ENCODE data around the gene PKD1L1.

Gene PKD1L1

DNA sequence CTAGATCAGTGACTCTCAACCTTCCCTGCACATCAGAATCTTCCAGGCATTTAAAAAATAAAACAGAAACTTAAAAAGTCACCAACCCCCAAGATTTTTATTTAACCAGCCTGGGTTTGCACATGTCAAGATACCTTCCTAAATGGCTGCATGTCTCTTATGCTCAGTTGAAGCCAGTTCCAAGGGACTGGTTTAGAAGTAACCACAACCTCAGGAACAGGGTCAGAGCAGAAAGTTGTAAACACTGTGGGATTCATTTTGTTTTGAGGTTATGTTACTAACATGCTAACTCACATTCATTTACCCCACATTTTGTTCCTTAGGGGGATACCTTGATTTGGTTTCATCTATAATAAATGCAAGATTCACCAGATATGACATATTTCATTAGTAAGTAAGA lies 72.9 kb downstream of the PKD1L1 start:
- H3K36me3 ChIP-seq = no peaks in the 10 kb centered on the region
- no peaks in the 10 kb centered on the region for H3K4me1 ChIP-seq (ENCODE audit: control insufficient read depth in 1 of 2, insufficient read depth in 1 of 2, low read depth in 1 of 2, low read length in 1 of 2)
- no peak overlapping the region for H3K4me3 ChIP-seq (ENCODE audit: low read depth in 1 of 2, low read length in 1 of 2)
- no peaks in the 10 kb centered on the region for H3K27me3 ChIP-seq
- H3K27ac ChIP-seq = no peak overlapping the region
- H3K9me3 ChIP-seq = no peaks in the 10 kb centered on the region
- TF ChIP-seq, protein P1, sequence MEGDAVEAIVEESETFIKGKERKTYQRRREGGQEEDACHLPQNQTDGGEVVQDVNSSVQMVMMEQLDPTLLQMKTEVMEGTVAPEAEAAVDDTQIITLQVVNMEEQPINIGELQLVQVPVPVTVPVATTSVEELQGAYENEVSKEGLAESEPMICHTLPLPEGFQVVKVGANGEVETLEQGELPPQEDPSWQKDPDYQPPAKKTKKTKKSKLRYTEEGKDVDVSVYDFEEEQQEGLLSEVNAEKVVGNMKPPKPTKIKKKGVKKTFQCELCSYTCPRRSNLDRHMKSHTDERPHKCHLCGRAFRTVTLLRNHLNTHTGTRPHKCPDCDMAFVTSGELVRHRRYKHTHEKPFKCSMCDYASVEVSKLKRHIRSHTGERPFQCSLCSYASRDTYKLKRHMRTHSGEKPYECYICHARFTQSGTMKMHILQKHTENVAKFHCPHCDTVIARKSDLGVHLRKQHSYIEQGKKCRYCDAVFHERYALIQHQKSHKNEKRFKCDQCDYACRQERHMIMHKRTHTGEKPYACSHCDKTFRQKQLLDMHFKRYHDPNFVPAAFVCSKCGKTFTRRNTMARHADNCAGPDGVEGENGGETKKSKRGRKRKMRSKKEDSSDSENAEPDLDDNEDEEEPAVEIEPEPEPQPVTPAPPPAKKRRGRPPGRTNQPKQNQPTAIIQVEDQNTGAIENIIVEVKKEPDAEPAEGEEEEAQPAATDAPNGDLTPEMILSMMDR (IDR thresholded peaks at IDR 0.05) = no peak

DNA sequence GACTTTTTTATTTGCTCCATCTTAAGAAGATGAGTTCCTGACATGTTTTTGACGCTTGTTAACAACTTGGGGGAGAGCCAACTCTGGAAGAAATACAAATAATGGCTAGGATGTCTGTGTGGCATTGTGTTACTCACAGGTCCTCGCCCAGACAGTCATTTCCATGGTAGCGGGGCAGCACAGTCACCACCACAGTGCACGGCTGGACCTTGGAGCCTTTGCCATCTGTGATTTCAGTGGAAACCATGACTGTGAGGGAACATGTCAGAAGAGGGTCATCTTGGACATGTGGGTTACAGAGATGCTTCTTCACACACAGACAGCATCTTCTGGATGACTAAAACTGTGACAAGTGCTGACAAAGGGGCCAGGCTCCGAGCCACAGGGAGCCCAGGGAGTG lies 74.5 kb downstream of the PKD1L1 start:
- Histone ChIP-seq H3K36me3 (no peaks in the 10 kb centered on the region), H3K4me3 (ENCODE audit: low read depth in 1 of 2, low read length in 1 of 2) (no peak overlapping the region), H3K4me1 (ENCODE audit: control insufficient read depth in 1 of 2, insufficient read depth in 1 of 2, low read depth in 1 of 2, low read length in 1 of 2) (no peaks in the 10 kb centered on the region), H3K9me3 (no peaks in the 10 kb centered on the region), H3K27me3 (no peaks in the 10 kb centered on the region), H3K27ac (no peak overlapping the region)
- TF ChIP-seq, protein P1 (IDR thresholded peaks at IDR 0.05) = no peak

DNA sequence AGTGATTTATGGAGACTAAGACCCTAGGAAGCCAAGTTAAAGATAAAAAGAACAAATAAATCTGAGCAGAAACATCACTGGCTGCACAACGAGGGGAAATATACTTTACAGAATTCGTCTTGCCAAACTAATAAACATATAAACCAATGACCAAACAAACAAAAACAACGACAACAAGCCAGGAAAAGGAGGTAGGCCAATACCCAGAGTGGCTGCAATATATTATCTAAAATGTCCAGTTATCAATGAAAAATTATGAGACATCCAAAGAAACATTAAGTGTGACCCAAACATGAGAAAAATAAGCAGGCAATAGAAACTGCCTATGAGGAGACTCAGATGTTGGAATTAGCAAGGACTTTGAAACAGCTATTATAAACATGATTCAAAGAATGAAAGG lies 81.0 kb downstream of the PKD1L1 start:
- Histone ChIP-seq H3K4me3 (ENCODE audit: low read depth in 1 of 2, low read length in 1 of 2) (no peak overlapping the region), H3K4me1 (ENCODE audit: control insufficient read depth in 1 of 2, insufficient read depth in 1 of 2, low read depth in 1 of 2, low read length in 1 of 2) (no peaks in the 10 kb centered on the region), H3K27me3 (no peaks in the 10 kb centered on the region), H3K9me3 (no peaks in the 10 kb centered on the region), H3K27ac (no peak overlapping the region), H3K36me3 (no peaks in the 10 kb centered on the region)
- TF ChIP-seq, protein P1 (IDR thresholded peaks at IDR 0.05) = no peak

DNA sequence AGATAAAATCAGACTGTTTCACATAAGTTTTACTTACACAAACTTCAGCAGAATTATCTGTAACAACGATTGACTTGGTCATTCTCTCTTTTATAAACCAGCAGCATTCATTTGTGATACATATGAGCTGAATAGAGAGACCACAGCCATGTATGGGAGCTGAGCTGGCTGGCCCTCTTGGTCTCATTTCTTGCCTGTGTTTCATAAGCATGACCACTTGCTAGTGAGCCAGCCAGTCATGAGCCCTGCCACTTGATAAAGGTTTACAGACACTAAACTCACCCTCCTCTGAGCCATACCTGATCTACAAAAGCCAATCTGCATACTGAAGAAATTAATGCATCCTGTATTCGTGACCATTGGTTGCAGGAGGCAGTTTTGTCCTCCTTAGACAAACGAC lies 82.1 kb downstream of the PKD1L1 start:
- no peaks in the 10 kb centered on the region for H3K36me3 ChIP-seq
- H3K27me3 ChIP-seq = no peaks in the 10 kb centered on the region
- no peak overlapping the region for H3K27ac ChIP-seq
- no peaks in the 10 kb centered on the region for H3K4me1 ChIP-seq (ENCODE audit: control insufficient read depth in 1 of 2, insufficient read depth in 1 of 2, low read depth in 1 of 2, low read length in 1 of 2)
- TF ChIP-seq, protein P1 (IDR thresholded peaks at IDR 0.05) = no peak
- no peak overlapping the region for H3K4me3 ChIP-seq (ENCODE audit: low read depth in 1 of 2, low read length in 1 of 2)
- no peaks in the 10 kb centered on the region for H3K9me3 ChIP-seq

DNA sequence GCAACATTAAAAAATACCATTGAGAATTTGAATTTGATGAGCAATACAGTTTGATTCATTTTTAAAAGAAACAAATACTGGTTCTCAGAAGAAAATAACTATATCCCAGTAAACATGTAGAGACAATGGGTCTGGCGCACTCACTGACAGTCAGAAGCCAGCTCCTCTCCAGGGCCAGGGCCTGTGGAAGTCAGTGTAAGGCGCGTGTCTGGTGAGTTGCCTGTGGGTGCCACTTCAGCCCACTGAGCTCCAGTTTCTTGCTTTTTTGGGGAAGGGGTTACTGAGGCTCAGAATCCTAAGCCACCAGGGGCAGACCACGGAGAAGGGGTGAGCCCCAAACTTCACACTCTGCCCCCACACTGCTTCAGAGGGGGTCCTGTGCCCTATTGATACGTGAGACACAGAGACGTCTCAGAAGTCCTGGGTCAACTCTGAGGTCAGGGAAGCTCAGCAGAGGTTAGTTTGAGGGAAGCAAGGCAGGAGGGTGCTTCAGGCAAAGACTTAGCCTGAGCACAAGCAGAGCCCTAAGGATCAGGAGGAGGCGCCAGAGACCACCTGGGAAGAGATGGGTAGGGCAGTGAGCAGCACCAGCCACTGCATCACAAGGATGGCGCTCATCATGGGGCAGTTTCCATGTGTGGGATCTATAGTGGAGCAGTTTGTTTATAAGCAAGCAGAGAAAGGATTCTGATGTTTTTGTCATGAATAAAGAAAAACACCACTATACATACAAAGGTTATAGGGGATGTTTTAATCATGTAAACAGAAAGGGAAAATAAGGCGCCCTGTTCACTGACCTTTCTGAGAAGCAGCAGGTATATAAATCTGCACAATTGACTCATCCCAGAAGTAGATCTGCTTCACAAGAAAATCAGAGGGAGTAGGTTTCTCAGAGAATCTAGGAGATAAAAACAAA lies 95.7 kb downstream of the PKD1L1 start:
- H3K36me3 ChIP-seq = no peaks in the 10 kb centered on the region
- TF ChIP-seq, protein P1 (IDR thresholded peaks at IDR 0.05) = no peak
- no peak overlapping the region for H3K27ac ChIP-seq
- no peaks in the 10 kb centered on the region for H3K4me1 ChIP-seq (ENCODE audit: control insufficient read depth in 1 of 2, insufficient read depth in 1 of 2, low read depth in 1 of 2, low read length in 1 of 2)
- H3K9me3 ChIP-seq = no peaks in the 10 kb centered on the region
- no peak overlapping the region for H3K4me3 ChIP-seq (ENCODE audit: low read depth in 1 of 2, low read length in 1 of 2)
- H3K27me3 ChIP-seq = no peaks in the 10 kb centered on the region

Measured in neutrophil (primary cell).